Upper lobe of left lung (tissue), 6 donors: ENCODE data around the gene CEBPZOS. TPM values are rescaled to one million over a fixed set of nuclear protein-coding genes. Genes with fewer than 3 reads are reported as not detected.

Experiments
- ATAC-seq, 2 donors: fragments of 200-7000 bp; cut with Tn5 transposase; one replicate each; pipeline ENCODE4 v1.9.1; 2022; ENCODE audit warnings: mild to moderate bottlenecking in 2 of 2, moderate library complexity in 2 of 2; ENCODE audit not compliant: low FRiP score in 2 of 2
- DNase-seq, 2 donors: peaks; one replicate each; pipeline ENCODE4 v3.0.0-alpha.2; 2019 to 2020
- H3K27ac ChIP-seq, 4 donors: fragments of 200-600 bp; sonication (generic); one replicate each; pipeline ENCODE4 v1.5.1; 2016 to 2019
- H3K27me3 ChIP-seq, 4 donors: fragments of 200-600 bp; sonication (generic); one replicate each; pipeline ENCODE4 v1.5.1; 2017 to 2019
- H3K36me3 ChIP-seq, 4 donors: fragments of 200-600 bp; sonication (generic); one replicate each; pipeline ENCODE4 v1.5.1; 2016 to 2019
- H3K4me1 ChIP-seq, 4 donors: fragments of 200-600 bp; sonication (generic); one replicate each; pipeline ENCODE4 v1.5.1; 2018 to 2019
- H3K4me3 ChIP-seq, 4 donors: fragments of 200-600 bp; sonication (generic); one replicate each; pipeline ENCODE4 v1.5.1; 2017 to 2019; ENCODE audit warnings: mild to moderate bottlenecking in 2 of 4, moderate library complexity in 1 of 4
- H3K9me3 ChIP-seq, 4 donors: fragments of 200-600 bp; sonication (generic); one replicate each; pipeline ENCODE4 v1.5.1; 2018 to 2019
- EP300 ChIP-seq, 4 donors: sonication (generic); formaldehyde crosslinking; IDR thresholded peaks; one replicate each; pipeline ENCODE4 v1.5.1; 2017; ENCODE audit warnings: antibody characterized with exemption in 4 of 4, control low read depth in 2 of 4
- POLR2A ChIP-seq, 4 donors: fragments of 450-650 bp; IDR thresholded peaks; one replicate each; pipeline ENCODE4 v1.5.1; 2016 to 2017; ENCODE audit warnings: antibody characterized with exemption in 4 of 4, mild to moderate bottlenecking in 2 of 4
- POLR2AphosphoS5 ChIP-seq, 2 donors: sonication (generic); formaldehyde crosslinking; IDR thresholded peaks; one replicate each; pipeline ENCODE4 v1.5.1; 2017; ENCODE audit warnings: antibody characterized with exemption in 2 of 2
- WGBS, 2 donors: methylation state at CpG; one replicate each; pipeline ENCODE4 v1.1.5; 2017 to 2018; 5-methylcytosine and 5-hydroxymethylcytosine counted together
- total RNA-seq, 6 donors: library from RNA; depleted of rRNA in 4 of 6; stranded (reverse); fragments of >200 nt in 4 of 6; gene quantifications; one replicate each; pipeline versions ENCODE4 v1.1.0 to v1.2.1, GENCODE V29; 2016 to 2021
- TF ChIP-seq, protein P1 (sequence below), 6 experiments: fragments of 450-650 bp in 4 of 6; fragments of 200-600 bp in 2 of 6; sonication (generic) in 2 of 6; IDR thresholded peaks; one replicate each; pipeline ENCODE4 v1.5.1; 2016 to 2019; ENCODE audit warnings: antibody characterized with exemption in 6 of 6
- donor health status: DM: no; HTN: no; CAD: no; lungs with moderate emphysema.
- donor health status: DM: no; HTN: yes; CAD: no; lungs with severe emphysema.

The CEBPZOS gene
- total RNA-seq, 6 donors from 2014 or later: 6.9 to 32.3 (median 26.9) TPM

DNA sequence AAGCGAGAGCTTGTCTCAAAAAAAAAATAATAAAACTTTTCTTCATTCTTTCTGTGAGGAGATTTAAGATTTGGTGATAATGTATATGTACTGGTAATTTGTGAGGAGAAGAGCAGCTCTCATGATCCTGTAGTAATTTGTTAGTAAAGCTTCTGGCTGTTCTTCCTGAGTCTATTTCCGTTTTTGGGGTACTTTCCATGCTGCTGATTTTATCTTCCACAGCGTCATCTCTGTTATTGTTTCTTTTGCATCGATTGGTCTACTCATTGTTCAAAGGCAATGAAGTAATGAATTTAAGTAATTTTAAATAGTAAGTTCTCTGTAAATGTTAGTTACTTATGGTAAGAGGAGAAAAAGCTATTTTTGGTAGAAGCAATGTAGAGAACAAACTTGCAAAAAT lies 47.1 kb downstream of the CEBPZOS start:
- 71 to 74% methylated on average over 4 of the region's 4 CpGs for WGBS, 2 donors
- TF ChIP-seq EP300 (IDR thresholded peaks at IDR 0.05) (peak in 1 of 4 donors; percentile 14), POLR2AphosphoS5 (IDR thresholded peaks at IDR 0.05) (no peak)
- Histone ChIP-seq H3K36me3 (peaks cover 8 to 80% (median 13%) of the 10 kb centered on the region in 4 donors), H3K27ac (peak overlapping the region in 2 of 4 donors; percentile 37 to 55), H3K4me1 (peaks cover 0 to 5% (median 2%) of the 10 kb centered on the region in 4 donors), H3K27me3 (no peaks in the 10 kb centered on the region), H3K9me3 (no peaks in the 10 kb centered on the region), H3K4me3 (no peak overlapping the region)
- DNase-seq: no peak
- no peak for ATAC-seq

DNA sequence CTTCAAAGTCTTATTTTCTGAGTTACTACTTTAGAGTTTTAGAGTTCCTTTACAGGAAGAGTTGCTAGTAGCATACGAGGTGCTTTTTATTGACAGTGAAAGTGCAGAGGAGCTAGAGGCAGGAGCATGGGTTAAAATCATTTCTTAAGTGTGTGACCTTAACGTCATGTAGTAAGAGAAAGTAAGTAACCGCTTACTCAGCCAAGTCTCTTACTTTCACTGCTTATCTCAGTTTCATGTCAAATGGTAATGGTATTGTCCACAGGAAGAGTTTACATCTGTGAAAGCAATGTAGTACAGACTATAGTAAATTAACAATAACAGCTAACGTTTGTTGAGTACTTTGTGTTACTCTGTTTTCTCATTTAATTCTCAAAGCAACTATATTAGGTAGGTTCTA lies 47.7 kb downstream of the CEBPZOS start:
- ATAC-seq (no peak), DNase-seq (no peak)
- no peak for TF ChIP-seq EP300 (IDR thresholded peaks at IDR 0.05)
- Histone ChIP-seq H3K27me3 (no peaks in the 10 kb centered on the region), H3K9me3 (no peaks in the 10 kb centered on the region), H3K27ac (peak overlapping the region in 2 of 4 donors; percentile 37 to 55), H3K4me3 (no peak overlapping the region), H3K36me3 (peaks cover 8 to 82% (median 16%) of the 10 kb centered on the region in 4 donors), H3K4me1 (peaks cover 0 to 5% (median 2%) of the 10 kb centered on the region in 4 donors)
- WGBS, 2 donors: 57 to 71% methylated on average over 4 of the region's 4 CpGs

DNA sequence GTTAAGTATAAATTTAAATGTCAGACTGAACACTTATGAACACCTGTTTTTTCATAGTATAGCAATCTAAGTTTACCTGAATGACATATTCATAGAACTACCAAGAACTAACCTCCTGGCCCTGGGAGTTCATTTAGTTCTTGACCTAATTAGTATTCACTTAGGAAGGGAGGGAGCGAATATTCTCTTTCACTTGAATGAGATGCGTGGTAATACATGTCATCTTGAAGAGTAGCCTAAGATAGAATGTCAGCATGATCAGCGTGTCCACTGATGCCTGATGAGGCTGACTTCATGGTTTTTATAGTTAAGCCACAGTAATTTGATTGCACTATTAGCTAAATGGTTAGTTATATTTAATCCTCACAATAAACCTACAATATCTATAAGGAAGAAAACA lies 48.5 kb downstream of the CEBPZOS start:
- TF ChIP-seq, protein P1, sequence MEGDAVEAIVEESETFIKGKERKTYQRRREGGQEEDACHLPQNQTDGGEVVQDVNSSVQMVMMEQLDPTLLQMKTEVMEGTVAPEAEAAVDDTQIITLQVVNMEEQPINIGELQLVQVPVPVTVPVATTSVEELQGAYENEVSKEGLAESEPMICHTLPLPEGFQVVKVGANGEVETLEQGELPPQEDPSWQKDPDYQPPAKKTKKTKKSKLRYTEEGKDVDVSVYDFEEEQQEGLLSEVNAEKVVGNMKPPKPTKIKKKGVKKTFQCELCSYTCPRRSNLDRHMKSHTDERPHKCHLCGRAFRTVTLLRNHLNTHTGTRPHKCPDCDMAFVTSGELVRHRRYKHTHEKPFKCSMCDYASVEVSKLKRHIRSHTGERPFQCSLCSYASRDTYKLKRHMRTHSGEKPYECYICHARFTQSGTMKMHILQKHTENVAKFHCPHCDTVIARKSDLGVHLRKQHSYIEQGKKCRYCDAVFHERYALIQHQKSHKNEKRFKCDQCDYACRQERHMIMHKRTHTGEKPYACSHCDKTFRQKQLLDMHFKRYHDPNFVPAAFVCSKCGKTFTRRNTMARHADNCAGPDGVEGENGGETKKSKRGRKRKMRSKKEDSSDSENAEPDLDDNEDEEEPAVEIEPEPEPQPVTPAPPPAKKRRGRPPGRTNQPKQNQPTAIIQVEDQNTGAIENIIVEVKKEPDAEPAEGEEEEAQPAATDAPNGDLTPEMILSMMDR (IDR thresholded peaks at IDR 0.05): no peak
- TF ChIP-seq POLR2AphosphoS5 (IDR thresholded peaks at IDR 0.05) (no peak), POLR2A (IDR thresholded peaks at IDR 0.05) (no peak), EP300 (IDR thresholded peaks at IDR 0.05) (no peak)
- Histone ChIP-seq H3K27me3 (no peaks in the 10 kb centered on the region), H3K27ac (peak overlapping the region in 1 of 4 donors; percentile 37), H3K9me3 (no peaks in the 10 kb centered on the region), H3K4me1 (peaks cover 0 to 5% (median 2%) of the 10 kb centered on the region in 4 donors), H3K4me3 (no peak overlapping the region), H3K36me3 (peaks cover 8 to 82% (median 17%) of the 10 kb centered on the region in 4 donors)
- no peak for DNase-seq
- no peak for ATAC-seq
- WGBS, 2 donors: 92 to 98% methylated on average over 3 of the region's 3 CpGs

DNA sequence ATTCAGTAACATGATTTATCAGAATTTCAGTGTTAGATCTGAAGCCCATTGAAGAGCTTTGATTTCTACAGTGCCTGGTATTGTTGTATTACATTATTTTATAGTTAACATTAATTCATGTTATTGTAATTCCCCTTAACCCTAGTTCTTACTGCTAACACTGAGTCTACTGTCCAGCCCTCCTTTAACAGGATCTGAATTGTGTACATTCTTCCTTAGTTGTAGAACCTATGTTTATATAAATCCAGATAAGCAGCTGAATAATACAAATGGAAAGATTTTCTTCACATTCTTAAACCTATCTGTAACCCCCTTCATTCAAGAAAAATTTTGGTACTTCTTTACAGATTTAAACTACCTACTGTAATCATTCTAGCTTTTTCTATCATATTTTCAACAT lies 49.9 kb downstream of the CEBPZOS start:
- Histone ChIP-seq H3K4me1 (peaks cover 0 to 4% (median 0%) of the 10 kb centered on the region in 4 donors), H3K27ac (no peak overlapping the region), H3K9me3 (no peaks in the 10 kb centered on the region), H3K27me3 (no peaks in the 10 kb centered on the region), H3K36me3 (peaks cover 8 to 95% (median 18%) of the 10 kb centered on the region in 4 donors), H3K4me3 (no peak overlapping the region)
- no peak for ATAC-seq
- no peak for DNase-seq
- no peak for TF ChIP-seq POLR2AphosphoS5 (IDR thresholded peaks at IDR 0.05)

DNA sequence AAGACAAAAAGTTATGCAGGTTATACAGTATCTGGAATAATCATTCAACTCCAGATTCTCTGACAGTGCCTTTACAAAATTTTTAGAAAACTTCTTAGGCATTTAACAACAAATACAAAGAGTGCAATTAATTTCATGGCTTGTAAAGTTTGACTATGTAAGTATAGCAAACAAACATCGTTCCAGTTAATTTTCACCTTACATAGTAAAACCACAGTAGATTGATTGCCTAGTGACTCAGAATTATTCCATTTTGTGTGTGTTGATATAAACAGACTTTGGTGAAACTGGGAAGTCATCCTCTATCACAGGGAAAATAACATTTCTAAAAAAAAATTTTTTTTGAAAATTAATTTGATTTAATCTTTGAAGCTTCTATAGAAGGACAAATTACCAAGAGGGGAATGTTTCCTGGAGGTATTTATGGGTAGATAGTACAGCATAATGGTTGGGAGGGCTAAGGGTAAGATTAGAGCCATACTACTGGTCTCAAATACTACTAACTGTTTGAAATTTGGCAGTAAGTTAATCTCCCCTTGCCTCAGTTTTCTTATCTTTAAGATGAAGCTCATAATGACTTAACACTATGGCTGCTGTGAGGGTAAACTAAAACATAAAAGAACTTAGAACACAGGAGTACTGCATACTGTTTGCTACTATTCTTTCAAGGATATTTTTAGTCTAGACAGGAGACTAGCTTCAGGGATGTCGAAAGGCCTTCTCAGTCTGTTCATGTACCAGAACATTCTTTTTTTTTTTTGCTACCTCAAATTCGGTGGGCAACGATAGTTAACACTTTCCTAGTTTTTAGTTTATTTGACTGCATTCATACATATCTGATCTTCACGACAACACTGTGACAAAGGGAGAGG lies 54.8 kb downstream of the CEBPZOS start:
- 91% methylated on average over 5 of the region's 5 CpGs for WGBS, 2 donors
- no peak overlapping the region for H3K27ac ChIP-seq
- TF ChIP-seq POLR2AphosphoS5 (IDR thresholded peaks at IDR 0.05) (no peak), EP300 (IDR thresholded peaks at IDR 0.05) (no peak), POLR2A (IDR thresholded peaks at IDR 0.05) (no peak)
- TF ChIP-seq, protein P1 (IDR thresholded peaks at IDR 0.05): no peak
- no peaks in the 10 kb centered on the region for H3K9me3 ChIP-seq
- ATAC-seq (no peak), DNase-seq (no peak)
- H3K4me1 ChIP-seq: no peaks in the 10 kb centered on the region
- no peaks in the 10 kb centered on the region for H3K27me3 ChIP-seq
- peaks cover 8 to 100% (median 47%) of the 10 kb centered on the region in 4 donors for H3K36me3 ChIP-seq
- no peak overlapping the region for H3K4me3 ChIP-seq

Other genes starting within 250 kb of the CEBPZOS start
- 10 to 100 TPM; 14.0 to 36.4 (median 21.7) TPM for gene STRN, start 230.0 kb upstream of the CEBPZOS start, total RNA-seq
- gene HEATR5B, start 112.1 kb upstream of the CEBPZOS start, total RNA-seq: 10 to 100 TPM; 24.3 to 52.4 (median 33.8) TPM
- gene GPATCH11, start 112.0 kb upstream of the CEBPZOS start, total RNA-seq: 10 to 100 TPM in 2 of 6 donors, 1 to 10 TPM in 4; 3.9 to 11.6 (median 8.3) TPM
- 10 to 100 TPM; 20.8 to 42.3 (median 29.5) TPM for gene EIF2AK2, start 39.5 kb upstream of the CEBPZOS start, total RNA-seq
- gene SULT6B1, start 7.8 kb upstream of the CEBPZOS start, total RNA-seq: not detected
- gene CEBPZ, start 35.1 kb downstream of the CEBPZOS start, total RNA-seq: 10 to 100 TPM; 13.5 to 58.7 (median 42.5) TPM
- 10 to 100 TPM in 5 of 6 donors, 1 to 10 TPM in 1; 7.4 to 30.4 (median 15.7) TPM for gene NDUFAF7, start 35.2 kb downstream of the CEBPZOS start, total RNA-seq
- 10 to 100 TPM; 25.5 to 57.6 (median 39.5) TPM for gene PRKD3, start 128.3 kb downstream of the CEBPZOS start, total RNA-seq
- 10 to 100 TPM in 1 of 6 donors, 1 to 10 TPM in 4, not detected in 1; 2.0 to 12.5 (median 6.0) TPM for gene QPCT, start 148.1 kb downstream of the CEBPZOS start, total RNA-seq